Breast epithelium (tissue), 3 donors: Measurements from ENCODE around the gene ADAMTS5. TPM values are rescaled to one million over a fixed set of nuclear protein-coding genes. Genes with fewer than 3 reads are reported as not detected.

Source experiments
- total RNA-seq, 3 donors: library from RNA; depleted of rRNA; stranded (reverse); fragments of >200 nt; gene quantifications; one replicate each; pipeline ENCODE4 v1.1.0, GENCODE V29; 2016

Gene ADAMTS5
- total RNA-seq, 3 donors from 2014 or later = 14.8 to 89.3 (median 34.4) TPM

Other genes with a start within 250 kb of the ADAMTS5 start
- 100 to 1,000 TPM in 1 of 3 donors, 10 to 100 TPM in 2; 72.0 to 198 (median 72.7) TPM for gene ADAMTS1, start 121.7 kb downstream of the ADAMTS5 start, total RNA-seq